MG63 (cell line): ENCODE data around the gene CDKN2A. TPM values are rescaled to one million over a fixed set of nuclear protein-coding genes. Genes with fewer than 3 reads are reported as not detected.

Experiments used
- DNase-seq: peaks from one replicate; pipeline ENCODE4 v3.0.0-alpha.2; 2020
- H3K27me3 ChIP-seq: fragments of 250-450 bp; sonication (Bioruptor Pico); 2 replicates; pipeline ENCODE4 v1.5.1; 2020; ENCODE audit warnings: mild to moderate bottlenecking, moderate library complexity
- H3K36me3 ChIP-seq: fragments of 250-450 bp; sonication (Bioruptor Pico); 2 replicates; pipeline ENCODE4 v1.5.1; 2020; ENCODE audit warnings: mild to moderate bottlenecking, moderate library complexity
- H3K4me3 ChIP-seq: fragments of 250-450 bp; sonication (Bioruptor Pico); 2 replicates; pipeline ENCODE4 v1.5.1; 2020; ENCODE audit warnings: mild to moderate bottlenecking, moderate library complexity
- H3K9me3 ChIP-seq: fragments of 250-450 bp; sonication (Bioruptor Pico); 2 replicates; pipeline ENCODE4 v1.5.1; 2020; ENCODE audit warnings: mild to moderate bottlenecking, moderate library complexity
- total RNA-seq: library from RNA; depleted of rRNA; stranded (reverse); fragments of >200 nt; shearing (Covaris generic); gene quantifications from 2 replicates; pipeline ENCODE4 v1.2.3, GENCODE V29; 2014; ENCODE audit warnings: low replicate concordance; rRNA removed

Gene CDKN2A
- total RNA-seq, 1 experiment from 2014 or later = not detected

- no peaks in the 10 kb centered on the region for H3K27me3 ChIP-seq
- H3K36me3 ChIP-seq = no peaks in the 10 kb centered on the region
- H3K9me3 ChIP-seq = no peaks in the 10 kb centered on the region
- H3K4me3 ChIP-seq = no peak overlapping the region
- no peak for DNase-seq
Measured at GRCh38 chr9:21933865-21934264, 60.3 kb downstream of the CDKN2A start.

GRCh38 chr9:21933281-21933680, 60.9 kb downstream of the CDKN2A start:
- Histone ChIP-seq H3K4me3 (no peak overlapping the region), H3K27me3 (no peaks in the 10 kb centered on the region), H3K36me3 (no peaks in the 10 kb centered on the region), H3K9me3 (no peaks in the 10 kb centered on the region)
- DNase-seq = no peak

GRCh38 chr9:21931428-21931827, 62.8 kb downstream of the CDKN2A start:
- no peak overlapping the region for H3K4me3 ChIP-seq
- no peak for DNase-seq
- no peaks in the 10 kb centered on the region for H3K27me3 ChIP-seq
- no peaks in the 10 kb centered on the region for H3K9me3 ChIP-seq
- no peaks in the 10 kb centered on the region for H3K36me3 ChIP-seq

GRCh38 chr9:21927752-21928151, 66.4 kb downstream of the CDKN2A start:
- no peak for DNase-seq
- no peaks in the 10 kb centered on the region for H3K27me3 ChIP-seq
- no peak overlapping the region for H3K4me3 ChIP-seq

GRCh38 chr9:21923694-21924093, 70.5 kb downstream of the CDKN2A start:
- Histone ChIP-seq H3K4me3 (no peak overlapping the region), H3K36me3 (no peaks in the 10 kb centered on the region), H3K9me3 (no peaks in the 10 kb centered on the region), H3K27me3 (no peaks in the 10 kb centered on the region)
- DNase-seq = no peak

More at GRCh38 chr9:21927752-21928151, 66.4 kb downstream of the CDKN2A start:
- Histone ChIP-seq H3K36me3 (no peaks in the 10 kb centered on the region), H3K9me3 (no peaks in the 10 kb centered on the region)

- H3K4me3 ChIP-seq = no peak overlapping the region
- no peaks in the 10 kb centered on the region for H3K9me3 ChIP-seq
- no peaks in the 10 kb centered on the region for H3K36me3 ChIP-seq
- DNase-seq = no peak
- no peaks in the 10 kb centered on the region for H3K27me3 ChIP-seq
Measured at GRCh38 chr9:21919377-21920362, 74.5 kb downstream of the CDKN2A start.

Other genes with a start within 250 kb of the CDKN2A start
- gene MTAP, start 191.8 kb downstream of the CDKN2A start, total RNA-seq = 37.1 and 133 TPM in 2 replicates
- gene CDKN2B-AS1, start 399 bp upstream of the CDKN2A start, total RNA-seq = not detected in 2 replicates
- gene CDKN2B, start 14.9 kb upstream of the CDKN2A start, total RNA-seq = not detected in 2 replicates